PC-3 (cell line): ENCODE data around the gene RPS6KA3. TPM values are rescaled to one million over a fixed set of nuclear protein-coding genes. Genes with fewer than 3 reads are reported as not detected.

Source experiments
- ATAC-seq: fragments of 200-7000 bp; cut with Tn5 transposase; 2 replicates; pipeline ENCODE4 v1.9.1; 2020; ENCODE audit warnings: mild to moderate bottlenecking, moderate library complexity
- BruUV-seq: library from RNA; stranded (reverse); fragments of 400-500 nt; replicated peaks from 2 replicates; lab custom pipeline; 2021; lab: Mats Ljungman, UMichigan
- CTCF ChIA-PET: fragments of 300-600 bp; sonication (Branson Sonifier 250); formaldehyde crosslinking; loops from one replicate; lab custom pipeline; 2022; ENCODE audit warnings: antibody characterized with exemption; lab: Charles Lee
- POLR2A ChIA-PET: fragments of 300-600 bp; sonication (Branson Sonifier 250); formaldehyde crosslinking; loops from one replicate; lab custom pipeline; 2022; ENCODE audit warnings: antibody characterized with exemption; ENCODE audit not compliant: unreplicated experiment; lab: Charles Lee
- DNase-seq: peaks from one replicate; pipeline ENCODE4 v3.0.0-alpha.2; 2015
- H2AFZ ChIP-seq: fragments of 300-600 bp; sonication (generic); 2 replicates; pipeline ENCODE4 v1.6.0; 2016; ENCODE audit warnings: antibody characterized with exemption, low read length
- H3F3A ChIP-seq: fragments of 300-600 bp; sonication (generic); one replicate; pipeline ENCODE4 v1.6.0; 2017; ENCODE audit warnings: antibody characterized with exemption, low read length, control low read depth, mild to moderate bottlenecking; ENCODE audit not compliant: unreplicated experiment
- H3K27ac ChIP-seq: fragments of 300-600 bp; sonication (generic); 2 replicates; pipeline ENCODE4 v1.5.1; 2016; ENCODE audit warnings: mild to moderate bottlenecking, low read length
- H3K27me3 ChIP-seq: fragments of 300-600 bp; sonication (generic); 2 replicates; pipeline ENCODE4 v1.6.1; 2016; ENCODE audit warnings: low read length, mixed read lengths
- H3K36me3 ChIP-seq: fragments of 300-600 bp; sonication (generic); 2 replicates; pipeline ENCODE4 v1.6.1; 2016; ENCODE audit warnings: low read depth, mixed run types, low read length, mixed read lengths
- H3K4me1 ChIP-seq: fragments of 300-600 bp; sonication (generic); 2 replicates; pipeline ENCODE4 v1.5.1; 2016; ENCODE audit warnings: low read length; ENCODE audit not compliant: insufficient read depth
- H3K4me2 ChIP-seq: fragments of 300-600 bp; sonication (generic); 2 replicates; pipeline ENCODE4 v1.6.0; 2016; ENCODE audit warnings: low read length
- H3K4me3 ChIP-seq: fragments of 300-600 bp; sonication (generic); 2 replicates; pipeline ENCODE4 v1.5.1; 2016; ENCODE audit warnings: mild to moderate bottlenecking, low read length, mixed read lengths
- H3K79me2 ChIP-seq: fragments of 300-600 bp; sonication (generic); 2 replicates; pipeline ENCODE4 v1.6.1; 2017; ENCODE audit warnings: low read length, mixed read lengths
- H3K9ac ChIP-seq: fragments of 300-600 bp; sonication (generic); 2 replicates; pipeline ENCODE4 v1.6.0; 2016; ENCODE audit warnings: mild to moderate bottlenecking, low read length
- H3K9me2 ChIP-seq: fragments of 300-600 bp; sonication (generic); replicated peaks from 2 replicates; pipeline ENCODE4 v1.6.1; 2016; ENCODE audit warnings: mixed run types, low read length, mixed read lengths
- H3K9me3 ChIP-seq: fragments of 300-600 bp; sonication (generic); 2 replicates; pipeline ENCODE4 v1.6.1; 2016; ENCODE audit warnings: low read length, mixed read lengths
- H4K20me1 ChIP-seq: fragments of 300-600 bp; sonication (generic); 2 replicates; pipeline ENCODE4 v1.6.1; 2016; ENCODE audit warnings: low read length, mixed read lengths
- CTCF ChIP-seq: fragments of 300-600 bp; sonication (generic); conservative IDR thresholded peaks from 2 replicates; pipeline ENCODE4 v1.5.1; 2017; ENCODE audit warnings: antibody characterized with exemption, low read depth, mild to moderate bottlenecking, low read length
- EZH2 ChIP-seq: fragments of 300-600 bp; sonication (generic); IDR thresholded peaks from one replicate; pipeline ENCODE4 v1.6.1; 2017; ENCODE audit warnings: antibody characterized with exemption, mild to moderate bottlenecking, low read length; ENCODE audit not compliant: unreplicated experiment
- EZH2phosphoT487 ChIP-seq: fragments of 300-600 bp; sonication (generic); IDR thresholded peaks from 2 replicates; pipeline ENCODE4 v1.6.1; 2018; ENCODE audit warnings: mild to moderate bottlenecking, antibody characterized with exemption, low read length, borderline replicate concordance
- intact Hi-C: fragments of 100-400 bp; cut with micrococcal nuclease; formaldehyde crosslinking; loops from 2 replicates; pipeline ENCODE4 v1.9.0; 2023
- total RNA-seq: library from RNA; depleted of rRNA; stranded (reverse); fragments of >200 nt; gene quantifications from 2 replicates; pipeline ENCODE4 v1.2.3, GENCODE V29; 2014

RPS6KA3 gene
- total RNA-seq, 1 experiment from 2014 or later: 22.8 TPM

GRCh38 chrX:20237864-20238263 is 28.8 kb downstream of the RPS6KA3 start:
- Histone ChIP-seq H3K36me3 (peaks cover under 1% of the 10 kb centered on the region), H3K9me2 (no peaks in the 10 kb centered on the region), H2AFZ (no peak overlapping the region), H4K20me1 (0 out of 2 replicates have a peak, but pooled peaks cover 4% of the 10 kb centered on the region), H3K79me2 (0 out of 2 replicates have a peak, but pooled peaks cover 11% of the 10 kb centered on the region), H3K9me3 (no peaks in the 10 kb centered on the region), H3K9ac (no peak overlapping the region), H3K4me2 (no peak overlapping the region), H3F3A (no peaks in the 10 kb centered on the region), H3K27me3 (no peaks in the 10 kb centered on the region), H3K4me1 (peaks cover 16% of the 10 kb centered on the region), H3K4me3 (no peak overlapping the region), H3K27ac (peak overlapping the region; percentile 31; the same call in 1 of the 2 replicates)
- POLR2A ChIA-PET: no interaction called here
- ATAC-seq (peak; percentile 43), DNase-seq (peak; percentile 22)
- CTCF ChIA-PET: no interaction called here
- TF ChIP-seq EZH2: no peak
- no peak for TF ChIP-seq EZH2phosphoT487
- intact Hi-C loops: no loop called here
- BruUV-seq: no TSS peak

GRCh38 chrX:20235755-20236154 is 31.0 kb downstream of the RPS6KA3 start:
- no TSS peak for BruUV-seq

GRCh38 chrX:20233336-20233735 is 33.4 kb downstream of the RPS6KA3 start:
- ChIA-PET CTCF (no interaction called here), POLR2A (no interaction called here)
- BruUV-seq: no TSS peak
- DNase-seq (no peak), ATAC-seq (no peak)
- H3K4me2 ChIP-seq: no peak overlapping the region
- H3K9me3 ChIP-seq: no peaks in the 10 kb centered on the region
- intact Hi-C loops: no loop called here
- H3K27me3 ChIP-seq: no peaks in the 10 kb centered on the region
- 0 out of 2 replicates have a peak, but pooled peaks cover 4% of the 10 kb centered on the region for H3K79me2 ChIP-seq
- no peaks in the 10 kb centered on the region for H3F3A ChIP-seq
- H3K36me3 ChIP-seq: peaks cover 8% of the 10 kb centered on the region
- H3K9me2 ChIP-seq: no peaks in the 10 kb centered on the region
- no peak for TF ChIP-seq EZH2phosphoT487
- no peak for TF ChIP-seq CTCF
- no peak for TF ChIP-seq EZH2
- peaks cover 7% of the 10 kb centered on the region for H3K4me1 ChIP-seq
- no peak overlapping the region for H3K27ac ChIP-seq
- no peak overlapping the region for H3K9ac ChIP-seq
- no peak overlapping the region for H3K4me3 ChIP-seq
- H2AFZ ChIP-seq: no peak overlapping the region
- 0 out of 2 replicates have a peak, but pooled peaks cover 4% of the 10 kb centered on the region for H4K20me1 ChIP-seq

More at GRCh38 chrX:20235755-20236154, 31.0 kb downstream of the RPS6KA3 start:
- ATAC-seq (no peak), DNase-seq (no peak)
- H3K9ac ChIP-seq: no peak overlapping the region
- no peak overlapping the region for H2AFZ ChIP-seq
- POLR2A ChIA-PET: no interaction called here
- H3K4me3 ChIP-seq: no peak overlapping the region
- H4K20me1 ChIP-seq: 0 out of 2 replicates have a peak, but pooled peaks cover 4% of the 10 kb centered on the region
- H3K27ac ChIP-seq: no peak overlapping the region
- no peak overlapping the region for H3K4me2 ChIP-seq
- peaks cover 16% of the 10 kb centered on the region for H3K4me1 ChIP-seq
- H3K9me3 ChIP-seq: no peaks in the 10 kb centered on the region
- no peak for TF ChIP-seq EZH2
- no peak for TF ChIP-seq EZH2phosphoT487
- no peak for TF ChIP-seq CTCF
- 0 out of 2 replicates have a peak, but pooled peaks cover 4% of the 10 kb centered on the region for H3K79me2 ChIP-seq
- peaks cover 6% of the 10 kb centered on the region for H3K36me3 ChIP-seq
- intact Hi-C loops: no loop called here
- no peaks in the 10 kb centered on the region for H3F3A ChIP-seq
- CTCF ChIA-PET: no interaction called here
- no peaks in the 10 kb centered on the region for H3K9me2 ChIP-seq
- no peaks in the 10 kb centered on the region for H3K27me3 ChIP-seq
